ENCODE measurements around the gene RAI14.

The RAI14 gene

DNA sequence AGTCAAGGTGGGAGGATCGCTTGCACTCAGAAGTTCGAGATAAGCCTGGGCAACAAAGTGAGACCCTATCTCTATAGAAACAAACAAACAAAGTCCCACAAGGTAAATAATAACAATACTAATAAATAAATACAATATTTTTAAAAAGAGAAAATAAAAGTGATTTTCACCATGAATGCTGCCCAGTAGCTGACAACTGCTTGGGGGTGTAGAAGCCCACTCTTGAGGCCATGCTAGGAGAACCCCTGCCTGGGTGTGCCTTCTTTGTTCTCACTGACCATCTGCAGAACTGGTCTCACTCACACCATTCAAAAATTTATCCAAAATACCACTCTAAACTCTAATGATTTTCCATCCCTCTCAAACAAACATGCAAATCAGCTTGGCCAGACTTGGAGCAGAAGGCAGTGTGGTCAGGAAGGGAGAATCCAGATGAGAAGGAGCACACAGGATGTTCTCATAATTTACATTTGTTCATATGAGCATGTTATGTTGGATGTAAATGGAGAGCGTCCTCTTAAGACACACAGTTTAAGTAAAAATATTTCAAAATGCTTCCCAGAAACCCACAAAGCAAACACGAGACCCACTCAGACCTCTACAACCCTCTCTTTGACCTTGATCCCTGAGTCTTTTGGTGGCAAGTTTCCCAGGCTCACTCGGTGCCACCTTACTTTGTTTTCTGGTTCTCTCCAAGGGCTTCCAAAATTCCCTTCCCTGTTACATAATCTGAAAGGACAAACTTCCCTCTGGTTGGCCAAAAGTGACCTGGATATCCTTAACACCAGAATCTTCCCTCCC lies 7.9 kb upstream of the RAI14 start:
- no peak for DNase-seq (ENCODE audit: low read depth)

DNA sequence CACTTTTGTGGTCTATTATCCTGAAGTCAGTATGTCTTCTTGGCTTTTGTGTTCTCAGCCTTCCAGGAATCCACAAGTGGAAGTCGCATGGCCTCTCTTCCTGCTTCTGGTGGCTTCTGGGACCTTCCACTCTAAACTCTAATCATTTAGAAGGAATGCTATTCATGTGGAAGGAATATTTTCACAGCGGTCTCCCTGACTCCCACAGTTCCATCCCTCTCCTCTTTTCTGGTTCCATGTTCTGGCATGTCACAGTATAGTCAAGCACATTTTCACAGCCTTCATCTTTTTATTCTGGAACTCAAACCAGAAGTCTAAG lies 7.3 kb upstream of the RAI14 start:
- no peak for DNase-seq (ENCODE audit: low read depth)

DNA sequence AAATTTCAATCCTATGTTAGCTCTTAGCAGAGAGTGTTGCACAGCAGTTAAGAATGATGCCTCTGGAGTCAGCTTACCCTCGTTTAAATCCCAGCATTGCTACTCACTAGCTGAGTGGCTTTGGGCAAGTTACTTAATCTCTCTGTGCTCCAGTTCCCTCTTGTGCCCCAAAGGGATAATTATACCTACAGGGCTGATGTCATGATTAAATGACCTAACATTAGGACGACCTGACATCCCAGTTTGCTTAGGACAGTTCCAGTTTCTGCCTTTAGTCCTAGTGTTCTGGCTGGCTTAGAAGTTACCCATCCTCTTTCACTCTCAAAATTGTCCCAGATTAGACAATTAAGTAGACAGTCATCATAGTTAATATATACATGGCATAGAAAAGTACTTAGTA lies 4.3 kb upstream of the RAI14 start:
- DNase-seq (ENCODE audit: low read depth): no peak

DNA sequence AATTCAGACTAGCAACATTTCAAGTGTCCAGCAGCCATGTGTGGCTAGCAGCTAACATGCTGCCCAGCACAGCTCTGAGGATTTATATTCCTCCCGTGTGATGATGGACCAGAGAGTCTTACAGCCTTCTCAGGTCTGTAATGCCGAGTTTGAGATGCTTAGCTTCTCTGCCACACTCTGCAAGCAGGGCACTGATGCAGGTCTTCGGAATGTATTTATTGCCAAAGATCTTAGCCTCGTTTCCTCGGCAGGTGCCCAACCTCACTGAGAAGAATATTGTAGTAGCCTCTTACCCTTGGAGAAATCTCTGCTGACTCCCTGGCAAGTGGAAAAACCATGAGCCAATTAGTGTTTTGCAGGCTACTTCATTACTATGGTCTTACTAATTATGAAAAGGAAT lies 3.7 kb upstream of the RAI14 start:
- no peak for DNase-seq (ENCODE audit: low read depth)

DNA sequence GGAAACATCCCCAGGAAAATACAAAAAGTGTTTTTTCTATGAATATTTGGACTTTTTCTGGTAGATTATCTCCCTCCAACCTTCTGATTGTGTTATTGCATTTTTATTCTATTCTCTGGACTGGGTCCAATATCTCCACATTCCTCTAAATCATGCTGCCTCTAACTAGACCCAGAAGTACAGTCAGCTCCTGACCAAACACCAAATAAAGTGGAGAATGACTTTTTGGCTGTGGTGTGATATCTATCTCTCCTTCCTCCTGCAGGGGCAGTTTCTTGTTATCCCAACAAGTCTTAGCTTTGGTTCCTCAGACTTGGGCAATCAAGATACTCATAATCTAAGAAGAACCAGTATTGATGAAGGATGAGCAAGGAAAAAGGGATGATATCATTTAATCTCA lies 3.2 kb upstream of the RAI14 start:
- DNase-seq (ENCODE audit: low read depth): no peak

DNA sequence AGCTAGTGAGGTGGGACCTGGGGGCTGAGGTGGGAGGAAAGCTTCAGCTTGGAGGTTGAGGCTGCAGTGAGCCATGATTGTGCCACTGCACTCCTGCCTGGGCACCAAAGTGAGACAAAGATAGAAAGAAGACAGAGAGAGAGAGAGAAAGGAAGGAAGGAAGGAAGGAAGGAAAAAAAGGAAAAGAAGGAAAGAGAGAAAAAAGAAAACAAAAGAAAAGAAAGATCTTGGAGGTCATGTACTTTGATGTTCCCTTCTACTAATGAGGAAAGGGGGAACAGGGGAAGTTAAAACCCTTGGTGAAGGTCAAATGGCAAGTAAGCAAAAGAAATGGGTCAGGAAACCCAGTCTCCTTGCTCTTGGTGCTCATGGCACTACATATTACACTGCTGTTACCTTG lies 2.4 kb upstream of the RAI14 start:
- no peak for DNase-seq (ENCODE audit: low read depth)

DNA sequence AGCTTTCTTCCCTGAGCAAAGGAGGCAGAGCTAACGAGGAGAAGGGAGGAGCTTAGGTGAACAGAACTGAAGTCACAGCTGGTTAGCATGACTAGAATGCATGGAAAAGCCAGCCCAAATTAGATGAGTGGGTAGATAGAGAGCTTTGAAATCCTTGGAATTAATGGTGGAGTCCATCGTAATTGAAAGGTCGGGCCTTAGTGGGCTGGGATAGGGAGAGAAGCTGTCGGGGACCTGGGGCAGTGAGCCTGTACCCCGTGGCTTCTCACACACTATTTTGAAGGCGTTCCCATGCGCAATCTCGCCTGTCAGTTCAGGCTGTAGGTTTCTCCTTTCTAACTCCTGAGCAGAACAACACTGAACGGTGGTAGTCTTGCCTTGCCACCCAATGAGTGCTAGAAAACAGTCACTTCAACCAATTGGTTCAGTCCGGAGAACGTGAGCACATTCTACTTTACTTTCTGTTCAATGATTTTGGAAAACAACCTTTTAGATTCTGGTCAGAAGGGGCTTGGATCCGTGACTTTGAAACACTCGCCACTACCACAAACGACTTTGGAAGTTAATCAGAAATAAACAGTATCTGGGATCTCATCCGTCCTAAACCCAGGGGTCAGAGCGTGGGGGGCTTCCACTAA lies 655 bp upstream of the RAI14 start:
- no peak for DNase-seq (ENCODE audit: low read depth)

DNA sequence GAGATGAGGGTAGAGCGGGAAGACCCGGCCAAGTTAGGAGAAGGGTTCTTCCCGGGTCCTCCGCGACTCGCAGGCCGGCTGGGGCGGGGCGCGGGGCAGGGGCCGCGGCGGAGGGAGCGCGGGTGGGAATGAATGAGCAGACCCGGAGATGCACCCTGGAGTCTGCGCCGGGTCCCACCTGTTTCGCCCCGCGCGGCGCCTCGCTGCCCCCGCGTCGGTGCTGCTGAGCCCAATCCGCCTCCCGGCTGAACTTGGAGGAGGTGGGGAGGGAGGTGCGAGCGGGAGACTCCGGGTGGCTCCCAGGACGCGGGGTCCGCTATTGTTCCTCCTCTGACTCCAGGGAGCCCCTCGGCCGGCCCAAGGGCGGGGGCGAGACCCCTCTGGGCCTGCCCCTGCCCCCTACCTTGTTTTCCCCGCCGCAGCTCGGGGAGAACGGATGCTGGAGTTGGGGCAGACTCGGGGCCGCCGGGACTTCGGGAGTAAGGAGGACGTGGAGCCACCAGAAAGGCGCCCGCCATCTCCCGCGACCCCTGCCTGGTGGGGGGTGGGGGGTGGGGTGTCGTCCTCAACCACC lies 659 bp downstream of the RAI14 start:
- no peak for DNase-seq (ENCODE audit: low read depth)

DNA sequence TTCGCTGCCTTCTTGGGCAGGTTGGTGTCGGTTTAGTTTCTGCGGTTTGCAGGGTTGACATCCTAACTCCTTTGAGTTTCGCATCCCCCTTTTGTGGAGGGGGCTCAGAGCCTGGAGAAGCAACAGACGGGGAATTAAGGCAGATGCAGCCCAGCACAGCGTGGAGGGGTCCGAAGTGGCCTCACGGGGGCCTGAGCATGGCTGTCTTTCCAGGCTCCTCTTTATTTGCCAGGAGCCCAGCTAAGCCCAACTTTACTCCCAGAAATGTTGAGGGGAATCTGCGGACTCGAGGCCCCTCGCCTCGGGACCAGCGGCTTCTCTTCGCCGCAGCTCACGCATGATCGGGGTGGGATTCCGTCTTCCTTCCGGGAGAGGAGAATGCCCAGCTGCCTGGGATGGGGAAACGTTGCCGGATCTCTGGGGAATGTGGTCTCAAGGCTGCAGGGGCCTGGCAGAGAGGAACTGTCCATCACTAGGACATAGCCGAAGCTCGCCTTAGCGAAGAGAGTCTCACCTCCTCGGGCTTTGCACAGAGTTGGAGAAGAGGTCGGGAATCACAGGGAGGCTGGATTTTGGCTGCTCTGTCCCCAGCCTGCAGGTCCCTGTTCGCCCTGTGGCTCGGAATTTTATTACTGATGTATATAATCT lies 1.3 kb downstream of the RAI14 start:
- no peak for DNase-seq (ENCODE audit: low read depth)

DNA sequence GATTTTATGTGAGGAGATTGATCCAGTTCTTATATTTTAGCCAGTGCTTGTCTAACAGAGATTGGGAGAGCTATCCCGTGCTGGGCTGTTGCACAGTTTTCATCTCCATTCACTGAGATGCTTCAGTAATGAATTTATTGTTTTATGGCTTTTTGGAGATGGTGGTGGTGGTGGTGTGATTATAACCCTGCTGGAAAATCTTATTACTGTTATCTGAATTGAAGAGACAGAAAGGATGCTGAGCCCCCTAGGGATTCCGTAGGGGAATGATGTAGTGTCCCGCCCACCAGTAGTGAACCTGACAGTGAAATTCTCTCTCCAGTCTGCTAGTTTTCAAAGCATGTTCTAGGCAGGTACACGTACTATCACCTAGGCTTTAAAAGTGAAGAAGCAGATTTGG lies 1.9 kb downstream of the RAI14 start:
- no peak for DNase-seq (ENCODE audit: low read depth)

DNA sequence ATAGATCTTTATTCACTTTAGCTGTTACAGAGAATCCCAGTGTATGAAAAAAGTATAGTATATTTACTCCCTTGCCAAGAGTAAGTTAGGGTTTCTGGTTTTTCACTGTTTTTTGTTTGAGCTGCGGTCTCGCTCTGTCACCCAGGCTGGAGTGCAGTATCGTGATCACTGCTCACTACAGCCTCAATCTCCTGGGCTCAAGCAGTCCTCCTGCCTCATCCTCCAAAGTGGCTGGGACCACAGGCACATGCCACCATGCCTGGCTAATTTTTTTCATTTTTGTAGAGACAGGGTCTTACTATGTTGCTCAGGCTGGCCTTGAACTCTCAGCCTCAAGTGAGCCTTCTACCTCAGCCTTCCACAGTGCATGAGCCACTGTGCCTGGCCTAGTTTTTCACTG lies 3.0 kb downstream of the RAI14 start:
- DNase-seq (ENCODE audit: low read depth): no peak

DNA sequence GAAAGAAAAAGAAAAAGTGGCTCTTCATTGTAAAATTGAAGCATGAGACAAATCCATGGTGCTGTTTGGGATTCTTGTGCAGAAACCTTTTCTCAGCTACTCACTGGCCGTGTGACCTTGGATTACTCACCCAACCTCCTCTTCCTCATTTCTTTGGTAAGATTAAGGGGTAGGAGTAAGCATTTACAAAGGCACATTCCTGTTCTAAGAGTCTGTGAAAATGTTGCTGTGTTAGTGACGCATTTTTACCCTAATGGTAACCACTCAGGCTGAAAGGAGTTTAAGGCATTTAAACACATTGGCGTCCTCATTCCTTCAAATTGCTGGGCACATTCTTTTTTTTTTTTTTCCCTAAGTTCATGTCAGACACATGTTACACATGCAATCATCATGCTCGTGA lies 4.3 kb downstream of the RAI14 start:
- DNase-seq (ENCODE audit: low read depth): no peak

DNA sequence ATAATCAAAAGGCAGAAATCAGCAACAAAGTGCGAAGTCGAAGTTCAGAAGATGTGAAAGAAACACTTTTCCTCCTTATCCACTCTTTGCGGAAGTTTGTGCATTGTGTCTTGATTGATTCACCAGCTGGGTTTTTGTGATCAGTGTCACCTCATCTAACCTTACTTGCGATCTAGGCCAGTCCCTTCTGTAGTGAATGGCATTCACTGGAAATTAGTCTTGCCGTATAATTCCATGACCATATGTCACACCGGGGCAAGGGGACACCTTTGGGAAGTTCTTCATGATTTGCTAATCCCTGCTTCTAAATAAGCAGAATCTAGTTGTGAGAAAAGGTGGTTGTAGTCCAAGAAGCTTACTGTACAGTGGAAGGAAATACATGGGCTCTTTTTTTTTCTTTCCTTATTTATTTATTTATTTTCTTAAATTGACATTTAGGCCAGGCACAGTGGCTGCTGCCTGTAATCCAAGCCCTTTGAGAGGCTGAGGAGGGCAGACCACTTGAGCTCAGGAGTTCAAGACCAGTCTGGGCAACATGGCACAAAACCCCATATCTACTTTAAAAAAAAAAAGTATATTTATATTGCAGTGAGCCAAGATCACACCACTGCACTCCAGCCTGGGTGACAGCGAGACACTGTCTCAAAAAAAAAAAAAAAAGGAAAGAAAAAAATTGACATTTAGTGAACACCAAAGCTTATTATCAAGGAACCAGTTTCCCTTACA lies 7.8 kb downstream of the RAI14 start:
- DNase-seq (ENCODE audit: low read depth): no peak

DNA sequence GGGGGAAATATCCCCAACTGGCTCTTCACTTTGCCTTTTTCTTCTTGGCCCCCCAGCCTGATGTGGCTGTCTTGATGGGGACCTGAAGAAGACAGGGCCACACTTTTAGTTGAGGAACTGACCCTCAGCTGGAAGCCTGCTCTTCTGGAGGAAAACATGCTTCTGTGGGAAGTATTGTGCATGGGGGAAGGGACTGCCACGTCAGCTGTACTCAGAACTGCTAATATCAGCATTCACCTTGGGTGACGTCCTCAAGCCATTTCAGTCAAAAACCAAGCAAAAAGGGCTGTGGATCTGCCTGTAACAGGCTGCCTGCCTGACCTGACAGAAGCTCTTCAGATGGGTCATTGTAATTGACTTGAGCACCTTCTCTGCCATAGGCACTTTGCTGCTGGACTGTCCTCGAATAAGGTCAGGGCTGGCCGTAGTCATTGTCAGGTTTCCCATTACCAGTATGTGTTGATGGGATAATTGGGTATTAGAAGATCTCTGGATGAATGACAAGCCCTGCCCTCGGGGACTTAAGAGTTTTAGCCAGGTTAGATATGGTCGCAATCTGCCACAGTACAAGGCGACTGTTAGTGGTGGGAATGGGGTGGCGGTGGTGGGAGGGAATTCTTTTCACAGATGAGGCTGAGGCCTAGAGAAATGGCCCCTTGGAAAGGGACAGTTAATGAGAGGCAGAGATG lies 10.4 kb downstream of the RAI14 start:
- DNase-seq (ENCODE audit: low read depth): no peak

DNA sequence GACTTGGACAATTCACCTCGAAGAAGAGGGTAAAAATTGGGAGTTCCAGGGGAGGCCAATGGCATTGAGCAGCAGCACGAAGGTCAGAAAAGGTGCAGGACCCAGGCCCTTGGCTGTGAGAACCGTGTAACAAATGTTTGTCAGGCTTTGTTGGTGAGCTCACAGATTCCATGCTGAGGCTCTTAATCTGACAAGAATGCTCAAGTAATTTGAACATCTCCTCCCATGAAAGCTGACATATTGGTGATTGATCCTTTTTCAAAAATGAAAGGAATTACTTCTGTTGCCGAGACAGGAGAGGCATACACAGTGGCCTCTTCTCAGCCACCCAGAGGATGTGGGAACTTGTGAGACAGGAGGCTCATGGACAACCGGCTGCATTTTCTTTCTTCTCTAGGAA lies 11.6 kb downstream of the RAI14 start:
- DNase-seq (ENCODE audit: low read depth): no peak

DNA sequence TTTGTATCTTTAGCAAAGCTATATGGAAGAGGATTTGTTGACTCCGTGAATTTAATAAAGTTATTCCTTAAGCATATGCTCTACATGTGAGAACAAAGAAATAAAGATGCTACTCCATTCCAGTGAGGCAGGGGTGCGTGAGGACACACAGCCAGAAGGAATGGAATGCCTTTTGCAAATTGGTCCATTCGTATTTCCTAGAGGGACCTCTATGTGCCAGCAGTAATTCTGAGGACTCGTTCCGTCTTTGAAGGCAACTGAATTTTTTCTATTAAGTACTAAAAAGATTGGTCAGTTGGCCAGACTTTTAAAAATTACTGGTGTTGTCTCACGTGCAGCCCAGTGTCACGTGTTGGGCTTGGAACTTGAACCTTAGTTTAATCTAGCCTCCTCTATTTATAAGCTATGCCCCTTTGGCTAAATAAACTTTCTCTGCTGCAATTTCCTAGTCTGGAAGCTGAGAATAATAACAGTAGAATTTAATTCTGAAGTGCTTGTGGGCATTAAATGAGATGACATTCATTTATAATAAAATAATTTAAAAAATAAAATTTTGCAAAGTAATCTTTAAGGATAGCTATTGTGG lies 13.9 kb downstream of the RAI14 start:
- DNase-seq (ENCODE audit: low read depth): no peak

DNA sequence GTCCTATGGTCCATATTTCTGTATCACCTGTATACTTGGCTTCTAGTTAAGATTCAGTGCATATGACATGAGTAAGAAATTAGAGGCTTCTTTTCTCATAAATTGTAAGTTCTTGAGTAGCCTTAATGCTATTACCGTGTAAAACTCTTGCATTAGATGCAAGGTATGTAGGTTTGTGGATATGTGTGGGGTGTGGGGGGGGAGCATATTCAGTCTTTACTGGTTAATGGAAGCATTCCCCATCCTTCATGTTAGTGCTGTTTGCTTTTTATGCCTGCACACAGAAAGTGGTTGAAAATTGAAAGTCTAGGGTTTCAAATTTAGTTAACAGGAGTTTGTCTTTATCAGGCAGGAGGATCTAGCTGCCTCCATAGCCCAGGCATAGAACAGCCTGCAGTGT lies 16.1 kb downstream of the RAI14 start:
- no peak for DNase-seq (ENCODE audit: low read depth)

DNA sequence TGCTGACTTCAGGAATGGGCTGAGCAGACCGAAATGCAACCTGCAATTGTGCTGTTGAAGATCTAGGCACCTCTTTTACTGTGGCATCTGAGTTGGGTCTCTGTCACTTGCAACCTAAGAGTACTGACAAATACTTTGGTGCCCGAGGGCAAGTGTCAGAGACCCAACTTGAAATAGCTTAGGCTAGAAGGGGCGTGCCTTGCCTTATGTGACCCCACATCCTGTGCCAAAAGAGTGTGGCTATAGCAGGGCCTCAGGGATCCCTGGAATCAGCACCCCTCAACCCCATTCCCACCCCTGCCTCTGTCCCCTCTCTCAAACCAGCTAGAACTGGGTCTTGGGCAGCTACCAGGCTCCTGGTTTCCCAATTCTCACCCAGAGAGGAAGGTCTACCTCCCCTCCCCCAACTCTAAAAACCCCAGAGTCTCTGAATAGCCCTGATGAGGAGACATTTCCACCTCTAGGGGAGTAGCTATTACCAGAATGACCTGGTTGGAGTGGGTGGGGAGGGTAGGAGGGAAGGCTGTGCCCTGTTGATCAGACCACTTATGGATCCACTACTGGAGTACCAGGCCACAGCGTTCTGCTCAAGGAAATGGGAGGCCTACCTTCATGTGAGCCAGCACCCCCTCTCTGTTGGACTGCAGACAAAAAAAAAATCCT lies 17.5 kb downstream of the RAI14 start:
- no peak for DNase-seq (ENCODE audit: low read depth)

DNA sequence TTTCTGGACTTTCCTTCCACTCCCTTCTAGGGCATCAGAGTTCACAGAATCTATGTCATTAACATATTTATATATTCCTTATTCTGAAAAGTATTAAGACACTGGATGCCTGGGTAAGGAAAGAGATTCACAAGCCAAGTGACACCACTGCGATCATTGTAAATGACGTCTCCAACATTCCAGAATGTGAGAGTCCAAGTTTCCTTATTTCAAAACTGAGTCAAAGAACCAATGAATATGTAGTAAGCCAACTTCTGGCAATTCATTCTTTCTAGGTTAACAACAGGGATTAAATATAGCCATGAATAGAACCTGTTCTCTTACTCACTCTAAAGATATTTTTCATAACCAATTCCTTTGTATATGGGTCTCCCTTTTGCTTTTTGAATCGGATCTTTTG lies 18.1 kb downstream of the RAI14 start:
- no peak for DNase-seq (ENCODE audit: low read depth)

DNA sequence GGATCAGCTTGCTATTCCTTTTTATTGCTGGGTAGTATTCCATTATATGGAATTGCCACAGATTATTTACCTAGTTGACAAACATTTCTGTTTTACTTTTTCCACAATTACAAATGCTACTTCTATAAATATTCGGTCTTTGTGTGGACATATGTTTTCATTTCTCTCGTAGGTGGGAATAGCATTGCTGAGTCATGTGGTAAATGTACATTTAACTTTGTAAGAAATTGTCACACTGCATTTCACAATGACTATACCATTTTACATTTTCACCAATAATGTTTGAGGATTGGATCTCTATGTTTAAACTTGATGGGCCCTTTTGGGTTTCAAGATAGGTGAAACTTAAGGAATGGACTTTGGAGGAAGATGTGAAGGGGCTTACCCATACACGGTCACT lies 19.7 kb downstream of the RAI14 start:
- DNase-seq (ENCODE audit: low read depth): no peak

DNA sequence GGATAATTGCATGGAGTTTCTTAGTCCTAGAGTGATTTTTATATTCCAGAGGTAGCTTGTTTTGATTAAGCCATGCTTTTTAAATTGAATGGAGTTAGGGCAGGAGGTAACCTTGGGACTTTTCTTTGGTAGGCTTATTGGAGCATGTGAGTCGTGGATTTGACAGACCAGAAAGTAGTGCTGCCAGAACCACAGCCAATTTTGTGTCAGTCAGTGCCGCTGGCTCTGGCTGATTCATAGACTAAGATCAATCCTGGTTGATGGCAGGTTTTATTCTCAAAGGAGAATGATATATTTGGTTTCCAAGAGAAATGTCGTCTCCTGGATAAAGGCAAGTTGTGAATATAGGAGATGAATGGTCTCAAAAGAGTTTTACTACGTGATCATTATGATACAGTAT lies 20.3 kb downstream of the RAI14 start:
- DNase-seq (ENCODE audit: low read depth): no peak

Measured in stimulated activated CD8-positive, alpha-beta memory T cell treated with anti-CD3 and anti-CD28 coated beads, Interleukin-15, amount 100 ng/mL, for 1 hour (primary cell).